ENCODE measurements around the gene PCED1A.
"Not testable (repeated sequence)": the region's sequence is repeated elsewhere in the genome, so short reads cannot be mapped to it uniquely, and the experiment has no call there.

The PCED1A gene

GRCh38 chr20:2826655-2827054, 13.8 kb downstream of the PCED1A start:
- DNase-seq (ENCODE audit: low spot score), result no peak

- DNase-seq (ENCODE audit: low spot score), result no peak
Observed at GRCh38 chr20:2825761-2826160, 14.7 kb downstream of the PCED1A start.

- no peak for DNase-seq (ENCODE audit: low spot score)
Observed at GRCh38 chr20:2822073-2822472, 18.4 kb downstream of the PCED1A start.

- no peak for DNase-seq (ENCODE audit: low spot score)
Observed at GRCh38 chr20:2820896-2821869, 19.3 kb downstream of the PCED1A start.

- DNase-seq (ENCODE audit: low spot score), result no peak
Observed at GRCh38 chr20:2820084-2820895, 20.2 kb downstream of the PCED1A start.

- no peak for DNase-seq (ENCODE audit: low spot score)
Observed at GRCh38 chr20:2817891-2818595, 22.4 kb downstream of the PCED1A start.

- DNase-seq (ENCODE audit: low spot score), result no peak
Observed at GRCh38 chr20:2817341-2817726, 23.1 kb downstream of the PCED1A start.

- DNase-seq (ENCODE audit: low spot score), result no peak
Observed at GRCh38 chr20:2816583-2817340, 23.7 kb downstream of the PCED1A start.

GRCh38 chr20:2816030-2816582, 24.3 kb downstream of the PCED1A start, which contains the start of gene TMEM239:
TMEM239 (plus strand) TSS chr20:2816364; CDS start chr20:2816555, 191 bp downstream.
- DNase-seq (ENCODE audit: low spot score), result no peak

- no peak for DNase-seq (ENCODE audit: low spot score)
Observed at GRCh38 chr20:2815242-2815900, 25.1 kb downstream of the PCED1A start.

- peak; percentile 81 for DNase-seq (ENCODE audit: low spot score)
Observed at GRCh38 chr20:2814587-2815051, 25.8 kb downstream of the PCED1A start, which contains the start of gene C20orf141. C20orf141 (plus strand) TSS chr20:2814987; CDS start chr20:2815185, 198 bp downstream.

- no peak for DNase-seq (ENCODE audit: low spot score)
Observed at GRCh38 chr20:2814076-2814475, 26.4 kb downstream of the PCED1A start.

GRCh38 chr20:2812189-2812588, 28.3 kb downstream of the PCED1A start:
- DNase-seq (ENCODE audit: low spot score), result no peak

GRCh38 chr20:2809690-2810089, 30.8 kb downstream of the PCED1A start:
- DNase-seq (ENCODE audit: low spot score), result no peak

- not testable (repeated sequence) for DNase-seq (ENCODE audit: low spot score)
Observed at GRCh38 chr20:2807929-2808328, 32.5 kb downstream of the PCED1A start.

GRCh38 chr20:2807019-2807418, 33.4 kb downstream of the PCED1A start:
- DNase-seq (ENCODE audit: low spot score), result no peak

- no peak for DNase-seq (ENCODE audit: low spot score)
Observed at GRCh38 chr20:2806351-2806701, 34.1 kb downstream of the PCED1A start.

GRCh38 chr20:2805689-2806350, 34.6 kb downstream of the PCED1A start:
- no peak for DNase-seq (ENCODE audit: low spot score)

- no peak for DNase-seq (ENCODE audit: low spot score)
Observed at GRCh38 chr20:2804852-2805688, 35.4 kb downstream of the PCED1A start.

All from RKO (cell line).